Activated CD8-positive, alpha-beta memory T cell treated with anti-CD3 and anti-CD28 coated beads for 48 hours (primary cell): ENCODE data around the gene MAGEH1.

Source experiments
- DNase-seq, 3 experiments: peaks; one replicate each; pipeline ENCODE4 v3.0.0-alpha.2; 2020; ENCODE audit warnings: low read depth in 2 of 3, low spot score in 2 of 3

MAGEH1 gene

GRCh38 chrX:55489314-55490009 is 37.5 kb downstream of the MAGEH1 start, which contains the start of gene USP51:
Gene USP51, minus strand, starts transcription at chrX:55489848. Its CDS starts 909 bp downstream, at chrX:55488939.
- no peak for DNase-seq

GRCh38 chrX:55490121-55490520 is 38.2 kb downstream of the MAGEH1 start:
- no peak for DNase-seq

GRCh38 chrX:55490974-55491373 is 39.0 kb downstream of the MAGEH1 start:
- no peak for DNase-seq
